B cell (primary cell): ENCODE data around the gene BABAM2. TPM values are rescaled to one million over a fixed set of nuclear protein-coding genes. Genes with fewer than 3 reads are reported as not detected.

ENCODE experiments used
- ATAC-seq: fragments of 200-7000 bp; cut with Tn5 transposase; one replicate; pipeline ENCODE4 v1.10.0; 2021; ENCODE audit warnings: low read depth, mild to moderate bottlenecking, moderate number of reproducible peaks, moderate library complexity
- CTCF ChIA-PET: fragments of 350-600 bp; sonication (Branson Sonifier 250); formaldehyde crosslinking; loops from one replicate; lab custom pipeline; 2021; ENCODE audit warnings: antibody characterized with exemption, inconsistent platforms; lab: Charles Lee
- POLR2A ChIA-PET: fragments of 350-600 bp; sonication (Branson Sonifier 250); formaldehyde crosslinking; loops from one replicate; lab custom pipeline; 2021; ENCODE audit warnings: antibody characterized with exemption; lab: Charles Lee
- DNase-seq: peaks from one replicate; pipeline ENCODE4 v3.0.0; 2013
- H2AFZ ChIP-seq: 2 replicates; pipeline ENCODE4 v1.6.1; 2012; ENCODE audit warnings: mild to moderate bottlenecking, low read depth, low read length; ENCODE audit not compliant: insufficient read depth, poor library complexity, severe bottlenecking
- H3K27ac ChIP-seq, 2 donors: 1 replicate in 1 of 2; 2 replicates in 1 of 2; pipeline ENCODE4 v1.5.1; 2012 to 2013; ENCODE audit warnings: low read length in 2 of 2, mild to moderate bottlenecking in 2 of 2, moderate library complexity in 1 of 2
- H3K27me3 ChIP-seq, 4 experiments: fragments of 200-600 bp in 1 of 4; sonication (generic) in 1 of 4; replicated peaks in 1 of 4; 1 replicate in 2 of 4; 2 replicates in 2 of 4; pipeline versions ENCODE4 v1.6.1 to v1.7.0; 2013 to 2016; ENCODE audit warnings: low read length in 3 of 4, mild to moderate bottlenecking in 2 of 4, mixed read lengths in 1 of 4, moderate library complexity in 1 of 4; ENCODE audit not compliant: insufficient read depth in 4 of 4, control insufficient read depth in 3 of 4; ENCODE audit errors: control extremely low read depth in 1 of 4
- H3K36me3 ChIP-seq, 2 experiments: replicated peaks in 1 of 2; 1 replicate in 1 of 2; 2 replicates in 1 of 2; pipeline versions ENCODE4 v1.6.1 to v1.7.1; 2013; ENCODE audit warnings: low read length in 1 of 2; ENCODE audit not compliant: insufficient read depth in 2 of 2, control insufficient read depth in 1 of 2; ENCODE audit errors: control extremely low read depth in 1 of 2, extremely low read depth in 1 of 2
- H3K4me1 ChIP-seq, 2 donors: fragments of 200-600 bp in 1 of 2; sonication (generic) in 1 of 2; 1 replicate in 1 of 2; 2 replicates in 1 of 2; pipeline versions ENCODE4 v1.5.1 to v1.6.1; 2013 to 2017; ENCODE audit warnings: low read length in 2 of 2; ENCODE audit not compliant: control insufficient read depth in 2 of 2, insufficient read depth in 2 of 2
- H3K4me2 ChIP-seq: replicated peaks from 2 replicates; pipeline ENCODE3; 2012; ENCODE audit warnings: mild to moderate bottlenecking, low read depth, low read length; ENCODE audit not compliant: poor library complexity, severe bottlenecking
- H3K4me3 ChIP-seq, 5 experiments: fragments of 200-600 bp in 1 of 5; sonication (generic) in 1 of 5; 1 replicate in 3 of 5; 2 replicates in 2 of 5; pipeline versions ENCODE4 v1.5.1 to v1.7.0; 2011 to 2016; ENCODE audit warnings: low read length in 4 of 5, mild to moderate bottlenecking in 4 of 5, low read depth in 2 of 5, control low read depth in 1 of 5, moderate library complexity in 1 of 5; ENCODE audit not compliant: insufficient read depth in 1 of 5; ENCODE audit errors: control extremely low read depth in 1 of 5, extremely low read depth in 1 of 5
- H3K79me2 ChIP-seq: fragments of 200-600 bp; sonication (generic); one replicate; pipeline ENCODE4 v1.6.0; 2016; ENCODE audit warnings: low read length; ENCODE audit not compliant: control insufficient read depth, insufficient read depth
- H3K9ac ChIP-seq: fragments of 200-600 bp; sonication (generic); 2 replicates; pipeline ENCODE4 v1.6.1; 2017; ENCODE audit warnings: mild to moderate bottlenecking, low read length, moderate library complexity
- H3K9me3 ChIP-seq, 3 donors: one replicate each; pipeline versions ENCODE4 v1.6.1 to v1.7.1; 2013; ENCODE audit warnings: low read length in 2 of 3; ENCODE audit not compliant: control insufficient read depth in 2 of 3, insufficient read depth in 1 of 3; ENCODE audit errors: control extremely low read depth in 1 of 3
- H4K20me1 ChIP-seq: 2 replicates; pipeline ENCODE4 v1.6.0; 2012; ENCODE audit warnings: mild to moderate bottlenecking, low read length; ENCODE audit not compliant: insufficient read depth, control insufficient read depth, poor library complexity, severe bottlenecking
- H3K27ac Mint-ChIP-seq: one replicate; pipeline ENCODE4 v1.8.0; 2021; ENCODE audit warnings: mixed read lengths
- H3K27me3 Mint-ChIP-seq: one replicate; pipeline ENCODE4 v1.8.0; 2021; ENCODE audit warnings: mixed read lengths
- H3K4me1 Mint-ChIP-seq: one replicate; pipeline ENCODE4 v1.8.0; 2021; ENCODE audit warnings: mixed read lengths
- H3K4me3 Mint-ChIP-seq: one replicate; pipeline ENCODE4 v1.8.0; 2021; ENCODE audit warnings: mixed read lengths
- H3K9me3 Mint-ChIP-seq: one replicate; pipeline ENCODE4 v1.8.0; 2022; ENCODE audit warnings: mixed read lengths; ENCODE audit not compliant: insufficient read depth
- CTCF ChIP-seq: fragments of 200-600 bp; IDR thresholded peaks from one replicate; pipeline ENCODE4 v1.8.0; 2022; ENCODE audit warnings: antibody characterized with exemption, mild to moderate bottlenecking
- EZH2 ChIP-seq: IDR thresholded peaks from 2 replicates; pipeline ENCODE4 v1.6.1; 2012; ENCODE audit warnings: borderline replicate concordance, low read depth, mild to moderate bottlenecking, moderate library complexity, low read length; ENCODE audit not compliant: insufficient read depth, poor library complexity, severe bottlenecking
- WGBS: methylation state at CpG from one replicate; pipeline ENCODE4 v1.1.5; 2013; ENCODE audit warnings: missing lambda C conversion rate; ENCODE audit not compliant: insufficient coverage; 5-methylcytosine and 5-hydroxymethylcytosine counted together
- intact Hi-C: fragments of 100-400 bp; cut with micrococcal nuclease; formaldehyde crosslinking; loops from one replicate; pipeline ENCODE4 v1.10.0; 2022
- polyA plus RNA-seq: library from polyadenylated mRNA; depleted of rRNA; stranded (reverse); fragments of >200 nt; gene quantifications from 2 replicates; pipeline ENCODE4 v1.2.3, GENCODE V29; 2012
- total RNA-seq, 2 donors: library from RNA; stranded (reverse); fragments of 120-200 nt in 1 of 2; gene quantifications; 1 replicate in 1 of 2; 2 replicates in 1 of 2; pipeline versions ENCODE4 v1.2.3 to v1.2.4, GENCODE V29; 2013 to 2022

BABAM2 gene
- total and polyA plus RNA-seq, 2 donors (not counting 1 experiment from before 2014, with no cell fraction given), result 22.3 to 69.6 TPM

- H3K36me3 ChIP-seq, result peaks cover 0 to 4% of the 10 kb centered on the region in 2 experiments
- H3K4me3 Mint-ChIP-seq, result no peak overlapping the region
- no peak overlapping the region for H3K27ac Mint-ChIP-seq
- ChIA-PET CTCF (no interaction called here), POLR2A (no interaction called here)
- H3K4me1 ChIP-seq, result no peaks in the 10 kb centered on the region
- H3K4me2 ChIP-seq, result no peak overlapping the region
- no peaks in the 10 kb centered on the region for H3K27me3 Mint-ChIP-seq
- H3K9ac ChIP-seq, result no peak overlapping the region
- no peaks in the 10 kb centered on the region for H4K20me1 ChIP-seq
- ATAC-seq, result no peak
- H3K4me1 Mint-ChIP-seq, result no peaks in the 10 kb centered on the region
- no peaks in the 10 kb centered on the region for H3K9me3 Mint-ChIP-seq
- H3K4me3 ChIP-seq, result no peak overlapping the region
- H2AFZ ChIP-seq, result no peak overlapping the region
- no peak overlapping the region for H3K27ac ChIP-seq
- H3K79me2 ChIP-seq, result no peaks in the 10 kb centered on the region
- no peaks in the 10 kb centered on the region for H3K27me3 ChIP-seq
- no peak for DNase-seq
- H3K9me3 ChIP-seq, result no peaks in the 10 kb centered on the region
- 93% methylated on average over 3 of the region's 5 CpGs for WGBS
- TF ChIP-seq EZH2 (no peak), CTCF (no peak)
- intact Hi-C loops, result no loop called here
Observed at GRCh38 chr2:28286678-28287077, 396.1 kb downstream of the BABAM2 start.

GRCh38 chr2:28287256-28287915 is 396.9 kb downstream of the BABAM2 start:
- H3K27me3 Mint-ChIP-seq, result no peaks in the 10 kb centered on the region
- Histone ChIP-seq H3K27ac (no peak overlapping the region), H3K79me2 (no peaks in the 10 kb centered on the region), H4K20me1 (no peaks in the 10 kb centered on the region), H3K4me1 (no peaks in the 10 kb centered on the region), H3K4me2 (no peak overlapping the region), H3K27me3 (no peaks in the 10 kb centered on the region), H3K9ac (no peak overlapping the region), H2AFZ (no peak overlapping the region), H3K4me3 (no peak overlapping the region), H3K36me3 (peaks cover 0 to 4% of the 10 kb centered on the region in 2 experiments), H3K9me3 (no peaks in the 10 kb centered on the region)
- no peak overlapping the region for H3K4me3 Mint-ChIP-seq
- ChIA-PET POLR2A (no interaction called here), CTCF (no interaction called here)
- no peak for ATAC-seq
- TF ChIP-seq EZH2 (no peak), CTCF (no peak)
- DNase-seq, result no peak
- intact Hi-C loops, result no loop called here
- H3K4me1 Mint-ChIP-seq, result no peaks in the 10 kb centered on the region
- no peaks in the 10 kb centered on the region for H3K9me3 Mint-ChIP-seq
- H3K27ac Mint-ChIP-seq, result no peak overlapping the region
- 95% methylated on average over 3 of the region's 4 CpGs for WGBS
